Endodermal cell (in vitro differentiated cells): Measurements from ENCODE around the gene CAMKK2. TPM values are rescaled to one million over a fixed set of nuclear protein-coding genes. Genes with fewer than 3 reads are reported as not detected.

Source experiments
- DNase-seq: peaks from one replicate; pipeline ENCODE4 v3.0.0-alpha.2; 2017
- H3K27ac ChIP-seq: 2 replicates; pipeline ENCODE4 v1.5.1; 2013; ENCODE audit warnings: mild to moderate bottlenecking, low read depth, low read length, moderate library complexity
- H3K27me3 ChIP-seq: 2 replicates; pipeline ENCODE4 v1.6.1; 2013; ENCODE audit warnings: mild to moderate bottlenecking, low read length, moderate library complexity; ENCODE audit not compliant: insufficient read depth, control insufficient read depth, poor library complexity, severe bottlenecking
- H3K36me3 ChIP-seq: 2 replicates; pipeline ENCODE4 v1.7.0; 2013; ENCODE audit warnings: mild to moderate bottlenecking, low read length, moderate library complexity; ENCODE audit not compliant: control insufficient read depth, insufficient read depth
- H3K4me1 ChIP-seq: one replicate; pipeline ENCODE4 v1.7.0; 2013; ENCODE audit warnings: low read length; ENCODE audit not compliant: control insufficient read depth, insufficient read depth
- H3K4me3 ChIP-seq: 2 replicates; pipeline ENCODE4 v1.5.1; 2013; ENCODE audit warnings: mild to moderate bottlenecking, low read length, moderate library complexity
- H3K9ac ChIP-seq: 2 replicates; pipeline ENCODE4 v1.6.1; 2013; ENCODE audit warnings: mild to moderate bottlenecking, low read length, moderate library complexity; ENCODE audit not compliant: poor library complexity, severe bottlenecking; ENCODE audit errors: extremely low read depth
- H3K9me3 ChIP-seq: 2 replicates; pipeline ENCODE4 v1.6.1; 2013; ENCODE audit warnings: mild to moderate bottlenecking, low read length, moderate library complexity; ENCODE audit not compliant: control insufficient read depth
- H3K27ac Mint-ChIP-seq: 2 replicates; pipeline ENCODE4 v1.8.0; 2020; ENCODE audit warnings: mixed read lengths
- H3K27me3 Mint-ChIP-seq: 2 replicates; pipeline ENCODE4 v1.8.0; 2021; ENCODE audit warnings: mild to moderate bottlenecking, mixed read lengths; ENCODE audit not compliant: insufficient read depth
- H3K36me3 Mint-ChIP-seq: 2 replicates; pipeline ENCODE4 v1.8.0; 2020; ENCODE audit warnings: low read depth, mixed read lengths
- H3K4me1 Mint-ChIP-seq: 2 replicates; pipeline ENCODE4 v1.8.0; 2020; ENCODE audit warnings: mixed read lengths
- H3K4me3 Mint-ChIP-seq: 2 replicates; pipeline ENCODE4 v1.8.0; 2020; ENCODE audit warnings: mild to moderate bottlenecking, moderate library complexity, mixed read lengths
- H3K9me3 Mint-ChIP-seq: 2 replicates; pipeline ENCODE4 v1.8.0; 2020; ENCODE audit warnings: mild to moderate bottlenecking, mixed read lengths
- CTCF ChIP-seq: fragments of 200-600 bp; sonication (generic); conservative IDR thresholded peaks from 2 replicates; pipeline ENCODE4 v1.5.0; 2021; ENCODE audit warnings: antibody characterized with exemption, mild to moderate bottlenecking
- WGBS, 2 experiments: methylation state at CpG; one replicate each; pipeline versions ENCODE4 v1.1.5 to v1.1.7; 2013; ENCODE audit warnings: missing lambda C conversion rate in 2 of 2, mixed read lengths in 1 of 2; ENCODE audit not compliant: insufficient coverage in 1 of 2, insufficient read length in 1 of 2; 5-methylcytosine and 5-hydroxymethylcytosine counted together
- total RNA-seq, 2 donors: library from RNA; stranded (reverse); fragmentation: NEBNext Ultra II Directional in 1 of 2; extraction: Animal tissue kit (Norgen Biotek cat#: 25700) in 1 of 2; gene quantifications; 2 replicates in 1 of 2; 3 replicates in 1 of 2; pipeline ENCODE4 v1.2.1, GENCODE V29; 2021

CAMKK2 gene
- total RNA-seq, 2 donors from 2014 or later = 95.8 to 113 TPM

DNA sequence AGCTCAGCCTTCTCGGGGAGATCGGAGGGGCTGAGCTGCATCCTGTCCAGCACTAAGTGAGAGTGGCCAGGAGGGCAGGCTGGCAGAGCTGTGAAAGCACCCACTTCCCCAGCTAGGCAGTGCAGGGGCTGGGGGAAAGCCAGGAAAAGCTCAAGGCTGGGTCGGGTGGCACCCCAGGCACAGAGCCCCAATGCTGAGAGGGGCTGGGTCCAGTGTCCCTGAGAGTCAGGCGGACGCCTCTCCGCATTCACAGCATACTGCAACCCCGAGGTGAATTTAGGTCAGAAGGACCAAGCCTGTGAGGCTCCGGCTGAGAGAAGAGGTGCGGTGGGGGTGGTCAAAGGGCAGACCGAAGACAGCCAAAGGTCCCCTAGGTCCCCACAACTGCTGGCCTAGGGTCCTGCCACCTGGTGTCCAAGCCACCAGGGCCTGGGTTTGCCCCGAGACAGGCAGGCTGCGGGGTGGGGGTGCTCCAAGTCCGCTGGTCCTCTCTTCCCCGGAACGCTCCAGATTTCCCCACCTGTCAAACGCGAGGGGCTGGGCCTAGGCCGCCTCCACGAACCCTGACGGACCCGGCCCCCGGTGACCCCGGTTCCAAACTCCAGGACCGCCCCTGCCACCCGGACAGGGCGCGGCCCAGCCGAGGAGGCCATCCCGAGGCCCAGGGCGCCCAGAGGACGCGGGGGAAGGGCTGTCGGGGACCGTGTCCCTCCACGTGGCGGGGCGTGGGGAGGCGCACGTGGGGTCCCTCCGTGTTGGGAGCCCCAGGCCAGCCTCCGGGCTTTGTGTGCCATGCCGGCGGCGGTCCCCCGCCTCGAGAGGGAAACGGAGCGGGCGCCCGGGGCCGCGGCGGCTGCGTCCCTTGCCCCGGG, 527 bp downstream of the CAMKK2 start:
- TF ChIP-seq CTCF = peak; percentile 16
- Histone ChIP-seq H3K27ac (no peak overlapping the region), H3K36me3 (peaks cover 8% of the 10 kb centered on the region), H3K4me1 (no peaks in the 10 kb centered on the region), H3K4me3 (peak overlapping the region; percentile 91), H3K9ac (peak overlapping the region; percentile 73), H3K9me3 (no peaks in the 10 kb centered on the region), H3K27me3 (no peaks in the 10 kb centered on the region)
- peak overlapping the region; percentile 66 for H3K27ac Mint-ChIP-seq
- no peaks in the 10 kb centered on the region for H3K9me3 Mint-ChIP-seq
- WGBS, 2 experiments = 1 to 5% methylated on average over 8 to 55 of the region's 55 CpGs
- H3K4me1 Mint-ChIP-seq = peaks cover 8% of the 10 kb centered on the region
- no peaks in the 10 kb centered on the region for H3K27me3 Mint-ChIP-seq
- peaks cover 23% of the 10 kb centered on the region for H3K36me3 Mint-ChIP-seq
- DNase-seq = peak; percentile 79
- H3K4me3 Mint-ChIP-seq = peak overlapping the region; percentile 91

DNA sequence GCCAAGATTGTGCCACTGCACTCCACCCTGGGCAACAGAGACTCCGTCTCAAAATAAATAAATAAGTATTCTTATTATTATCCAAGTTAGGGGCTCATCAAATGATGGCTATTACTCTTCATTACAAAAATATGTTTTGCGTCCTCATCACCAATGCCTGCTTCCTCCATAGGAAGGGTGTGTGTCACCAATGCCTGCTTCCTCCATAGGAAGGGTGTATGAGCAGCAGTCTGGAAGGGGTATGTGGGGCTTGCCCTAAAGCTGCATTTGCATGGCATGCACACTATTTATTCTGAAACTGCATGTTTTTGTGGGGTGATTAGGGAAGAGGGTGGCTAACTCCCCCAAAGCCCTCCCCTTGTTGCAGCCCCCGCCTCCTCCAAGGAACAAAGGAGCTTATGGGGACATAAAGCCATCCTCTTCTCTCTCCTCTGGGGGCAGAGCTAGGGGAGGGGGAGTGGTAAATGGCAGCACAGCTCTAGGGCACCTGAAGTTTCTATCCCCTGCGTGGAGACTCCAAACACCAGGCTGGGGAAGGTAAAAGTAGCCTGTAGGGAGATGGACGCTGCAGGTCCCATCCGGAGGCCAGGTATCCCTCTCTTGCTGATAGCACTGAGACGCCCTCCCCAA, 1.3 kb downstream of the CAMKK2 start:
- Mint-ChIP-seq H3K27ac (peak overlapping the region; percentile 66), H3K36me3 (peaks cover 28% of the 10 kb centered on the region), H3K9me3 (no peaks in the 10 kb centered on the region), H3K4me3 (peak overlapping the region; percentile 91), H3K27me3 (no peaks in the 10 kb centered on the region), H3K4me1 (peaks cover 8% of the 10 kb centered on the region)
- WGBS, 2 experiments = 4 to 30% methylated on average over 4 to 7 of the region's 7 CpGs
- no peak for TF ChIP-seq CTCF
- Histone ChIP-seq H3K9me3 (no peaks in the 10 kb centered on the region), H3K4me1 (no peaks in the 10 kb centered on the region), H3K27ac (no peak overlapping the region), H3K27me3 (no peaks in the 10 kb centered on the region), H3K9ac (peak overlapping the region; percentile 73), H3K4me3 (peak overlapping the region; percentile 91), H3K36me3 (peaks cover 10% of the 10 kb centered on the region)
- DNase-seq = peak; percentile 77

- no peak for DNase-seq
- Mint-ChIP-seq H3K9me3 (no peaks in the 10 kb centered on the region), H3K27ac (no peak overlapping the region), H3K36me3 (peaks cover 32% of the 10 kb centered on the region), H3K4me3 (peak overlapping the region; percentile 91), H3K27me3 (no peaks in the 10 kb centered on the region), H3K4me1 (peaks cover 11% of the 10 kb centered on the region)
- H3K4me1 ChIP-seq = no peaks in the 10 kb centered on the region
- 94 to 100% methylated on average over 5 to 10 of the region's 10 CpGs for WGBS, 2 experiments
- TF ChIP-seq CTCF = no peak
- peaks cover 16% of the 10 kb centered on the region for H3K36me3 ChIP-seq
- H3K4me3 ChIP-seq = peak overlapping the region; percentile 91
- no peak overlapping the region for H3K9ac ChIP-seq
- H3K9me3 ChIP-seq = no peaks in the 10 kb centered on the region
- no peaks in the 10 kb centered on the region for H3K27me3 ChIP-seq
- no peak overlapping the region for H3K27ac ChIP-seq
These were observed 2.2 kb downstream of the CAMKK2 start for GRCh38 chr12:121294151-121294889.
